H9 (cell line): ENCODE measurements around the gene RFFL. TPM values are rescaled to one million over a fixed set of nuclear protein-coding genes. Genes with fewer than 3 reads are reported as not detected.

Experiments used
- DNase-seq: peaks from one replicate; pipeline ENCODE4 v3.0.0-alpha.2; 2017
- H2AFZ ChIP-seq: one replicate; pipeline ENCODE4 v1.6.1; 2013; ENCODE audit warnings: mild to moderate bottlenecking, low read length, control low read depth, moderate library complexity
- H2AK5ac ChIP-seq: 2 replicates; pipeline ENCODE4 v1.6.1; 2013; ENCODE audit warnings: low read length, control low read depth, mixed read lengths; ENCODE audit not compliant: insufficient read length
- H2BK120ac ChIP-seq: one replicate; pipeline ENCODE4 v1.6.1; 2013; ENCODE audit warnings: low read depth, mild to moderate bottlenecking, low read length, control low read depth, inconsistent platforms; ENCODE audit not compliant: poor library complexity, severe bottlenecking
- H2BK12ac ChIP-seq: 2 replicates; pipeline ENCODE4 v1.6.1; 2013; ENCODE audit warnings: low read length, control low read depth, mixed read lengths, low read depth; ENCODE audit not compliant: insufficient read length
- H2BK15ac ChIP-seq: 2 replicates; pipeline ENCODE4 v1.6.1; 2013; ENCODE audit warnings: low read depth, low read length, control low read depth
- H2BK20ac ChIP-seq: one replicate; pipeline ENCODE4 v1.6.1; 2013; ENCODE audit warnings: low read depth, mild to moderate bottlenecking, low read length, control low read depth, inconsistent platforms; ENCODE audit not compliant: poor library complexity, severe bottlenecking
- H2BK5ac ChIP-seq: 2 replicates; pipeline ENCODE4 v1.6.1; 2013; ENCODE audit warnings: low read length, control low read depth, mixed read lengths; ENCODE audit not compliant: insufficient read length
- H3K14ac ChIP-seq: 2 replicates; pipeline ENCODE4 v1.6.1; 2013; ENCODE audit warnings: low read length, control low read depth; ENCODE audit not compliant: insufficient read depth
- H3K18ac ChIP-seq: 2 replicates; pipeline ENCODE4 v1.6.1; 2013; ENCODE audit warnings: low read depth, mild to moderate bottlenecking, mixed read lengths, low read length, control low read depth; ENCODE audit not compliant: insufficient read length
- H3K23ac ChIP-seq: 2 replicates; pipeline ENCODE4 v1.6.1; 2013; ENCODE audit warnings: low read length, control low read depth, mixed read lengths, low read depth; ENCODE audit not compliant: insufficient read length
- H3K23me2 ChIP-seq: 2 replicates; pipeline ENCODE4 v1.6.1; 2013; ENCODE audit warnings: low read depth, mild to moderate bottlenecking, mixed read lengths, low read length, control low read depth; ENCODE audit not compliant: insufficient read length, poor library complexity, severe bottlenecking
- H3K27ac ChIP-seq: 2 replicates; pipeline ENCODE4 v1.5.1; 2013; ENCODE audit warnings: low read length, control low read depth, mixed read lengths, low read depth; ENCODE audit not compliant: insufficient read length
- H3K27me3 ChIP-seq: 2 replicates; pipeline ENCODE4 v1.6.1; 2013; ENCODE audit warnings: low read length, control low read depth, inconsistent platforms; ENCODE audit not compliant: insufficient read depth
- H3K4ac ChIP-seq: 2 replicates; pipeline ENCODE4 v1.6.1; 2013; ENCODE audit warnings: low read depth, mild to moderate bottlenecking, control low read depth, inconsistent platforms, low read length, moderate library complexity
- H3K4me1 ChIP-seq: 2 replicates; pipeline ENCODE4 v1.6.1; 2013; ENCODE audit warnings: low read length, control low read depth, inconsistent platforms; ENCODE audit not compliant: insufficient read depth
- H3K4me2 ChIP-seq: 2 replicates; pipeline ENCODE4 v1.6.1; 2013; ENCODE audit warnings: low read length, control low read depth, mixed read lengths; ENCODE audit not compliant: insufficient read length, insufficient read depth
- H3K56ac ChIP-seq: 2 replicates; pipeline ENCODE4 v1.6.1; 2013; ENCODE audit warnings: low read depth, mild to moderate bottlenecking, mixed read lengths, low read length, control low read depth; ENCODE audit not compliant: insufficient read length
- H3K79me1 ChIP-seq: 2 replicates; pipeline ENCODE4 v1.6.1; 2013; ENCODE audit warnings: low read depth, mild to moderate bottlenecking, moderate library complexity, low read length, control low read depth, inconsistent platforms; ENCODE audit not compliant: insufficient read depth, poor library complexity, severe bottlenecking
- H3K79me2 ChIP-seq: 2 replicates; pipeline ENCODE4 v1.6.1; 2013; ENCODE audit warnings: low read length, control low read depth, inconsistent platforms; ENCODE audit not compliant: insufficient read depth
- H3K9ac ChIP-seq: 2 replicates; pipeline ENCODE4 v1.6.1; 2013; ENCODE audit warnings: low read length, control low read depth, mixed read lengths; ENCODE audit not compliant: insufficient read length; ENCODE audit errors: extremely low read depth
- H3K9me3 ChIP-seq: one replicate; pipeline ENCODE4 v1.6.1; 2013; ENCODE audit warnings: low read depth, low read length, inconsistent platforms; ENCODE audit not compliant: control insufficient read depth
- H3T11ph ChIP-seq: one replicate; pipeline ENCODE4 v1.6.1; 2013; ENCODE audit warnings: mild to moderate bottlenecking, low read length, control low read depth, inconsistent platforms
- H4K20me1 ChIP-seq: one replicate; pipeline ENCODE4 v1.6.1; 2013; ENCODE audit not compliant: control insufficient read depth, insufficient read length, insufficient read depth
- H4K5ac ChIP-seq: 2 replicates; pipeline ENCODE4 v1.6.1; 2013; ENCODE audit warnings: low read depth, mild to moderate bottlenecking, mixed read lengths, low read length, control low read depth; ENCODE audit not compliant: insufficient read length
- H4K8ac ChIP-seq: replicated peaks from 2 replicates; pipeline ENCODE4 v1.6.1; 2013; ENCODE audit warnings: low read length, control low read depth, mixed read lengths, low read depth; ENCODE audit not compliant: insufficient read length
- H4K91ac ChIP-seq: 2 replicates; pipeline ENCODE4 v1.6.1; 2013; ENCODE audit warnings: low read depth, mild to moderate bottlenecking, moderate library complexity, mixed read lengths, low read length, control low read depth; ENCODE audit not compliant: insufficient read length
- H3K27ac Mint-ChIP-seq, 3 experiments: 2 replicates in 2 of 3; 3 replicates in 1 of 3; pipeline ENCODE4 v1.8.0; 2020 to 2021; ENCODE audit warnings: mixed read lengths in 3 of 3, mild to moderate bottlenecking in 1 of 3, moderate library complexity in 1 of 3
- H3K27me3 Mint-ChIP-seq: 2 replicates; pipeline ENCODE4 v1.8.0; 2021; ENCODE audit warnings: low read depth, mild to moderate bottlenecking, moderate library complexity, mixed read lengths
- H3K36me3 Mint-ChIP-seq, 3 experiments: 2 replicates in 2 of 3; 3 replicates in 1 of 3; pipeline ENCODE4 v1.8.0; 2020 to 2021; ENCODE audit warnings: low read depth in 3 of 3, mixed read lengths in 3 of 3; ENCODE audit not compliant: insufficient read depth in 1 of 3
- H3K4me1 Mint-ChIP-seq, 2 experiments: 2 replicates each; pipeline ENCODE4 v1.8.0; 2020; ENCODE audit warnings: mixed read lengths in 2 of 2
- H3K4me3 Mint-ChIP-seq, 2 experiments: 2 replicates in 1 of 2; 3 replicates in 1 of 2; pipeline ENCODE4 v1.8.0; 2020 to 2021; ENCODE audit warnings: mild to moderate bottlenecking in 2 of 2, mixed read lengths in 2 of 2, moderate library complexity in 1 of 2
- H3K9me3 Mint-ChIP-seq, 2 experiments: 2 replicates in 1 of 2; 3 replicates in 1 of 2; pipeline ENCODE4 v1.8.0; 2020; ENCODE audit warnings: mild to moderate bottlenecking in 2 of 2, mixed read lengths in 2 of 2, moderate library complexity in 1 of 2
- WGBS: extraction: QIAGEN DNeasy Blood & Tissue Kit; methylation state at CpG from one replicate; pipeline ENCODE4 v1.1.7; 2013; ENCODE audit warnings: missing lambda C conversion rate, low lambda C conversion rate, mixed read lengths; ENCODE audit not compliant: insufficient read length; ENCODE audit errors: extremely low coverage; 5-methylcytosine and 5-hydroxymethylcytosine counted together
- total RNA-seq: library from RNA; stranded (reverse); gene quantifications from 2 replicates; pipeline ENCODE4 v1.2.1, GENCODE V29; 2021
- TF ChIP-seq, protein P1 (sequence below): fragments of 200-600 bp; sonication (generic); conservative IDR thresholded peaks from 3 replicates; pipeline ENCODE4 v1.8.0; 2021; ENCODE audit warnings: antibody characterized with exemption, mild to moderate bottlenecking

The RFFL gene
- total RNA-seq, 1 experiment from 2014 or later: 21.1 TPM

DNA sequence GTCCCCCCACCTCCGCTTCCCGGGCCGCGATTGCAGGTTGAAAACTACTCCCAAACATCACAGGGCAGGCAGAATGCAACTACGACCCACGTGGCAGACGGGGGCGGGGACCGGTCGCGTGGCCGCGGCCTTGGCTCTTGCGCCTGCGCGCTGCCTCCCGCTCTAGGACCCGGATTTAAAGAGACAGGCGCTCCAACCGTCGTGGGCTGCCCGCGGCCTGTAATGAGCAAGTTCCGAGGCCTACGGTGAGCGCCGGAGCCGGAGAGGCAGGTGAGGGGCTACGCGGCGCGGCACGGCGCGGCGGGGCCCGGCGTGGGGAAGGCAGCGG lies 83.2 kb downstream of the RFFL start, which contains the start of gene LIG3:
LIG3 (plus strand) TSS at position 160 of the 328 bp plus-strand sequence. CDS start 2,494 bp downstream, outside the sequence.
- Histone ChIP-seq H2BK12ac (no peak within 1 kb of the TSS), H3K56ac (no peak within 1 kb of the TSS), H2AFZ (no peak within 1 kb of the TSS), H4K91ac (no peak within 1 kb of the TSS), H3K4ac (peak within 1 kb of the TSS; percentile 87; the same call in 1 of the 2 replicates), H2BK15ac (no peak within 1 kb of the TSS), H3K23me2 (no peaks in the 10 kb centered on the region), H3K79me1 (peaks cover 18% of the 10 kb centered on the region), H2AK5ac (no peak within 1 kb of the TSS), H2BK120ac (peak within 1 kb of the TSS; percentile 95), H4K20me1 (no peaks in the 10 kb centered on the region), H3K4me1 (no peaks in the 10 kb centered on the region), H3K79me2 (peaks cover 10% of the 10 kb centered on the region), H3K9ac (peak within 1 kb of the TSS; percentile 82), H2BK20ac (no peak within 1 kb of the TSS), H2BK5ac (no peak within 1 kb of the TSS), H3K4me2 (peak within 1 kb of the TSS; percentile 90), H3K27ac (no peak within 1 kb of the TSS), H3K18ac (peak within 1 kb of the TSS; percentile 95), H3K14ac (peak within 1 kb of the TSS; percentile 98), H3T11ph (no peak within 1 kb of the TSS), H3K9me3 (no peaks in the 10 kb centered on the region), H4K5ac (no peak within 1 kb of the TSS), H4K8ac (no peak within 1 kb of the TSS), H3K23ac (no peak within 1 kb of the TSS), H3K27me3 (no peaks in the 10 kb centered on the region)
- TF ChIP-seq, protein P1, sequence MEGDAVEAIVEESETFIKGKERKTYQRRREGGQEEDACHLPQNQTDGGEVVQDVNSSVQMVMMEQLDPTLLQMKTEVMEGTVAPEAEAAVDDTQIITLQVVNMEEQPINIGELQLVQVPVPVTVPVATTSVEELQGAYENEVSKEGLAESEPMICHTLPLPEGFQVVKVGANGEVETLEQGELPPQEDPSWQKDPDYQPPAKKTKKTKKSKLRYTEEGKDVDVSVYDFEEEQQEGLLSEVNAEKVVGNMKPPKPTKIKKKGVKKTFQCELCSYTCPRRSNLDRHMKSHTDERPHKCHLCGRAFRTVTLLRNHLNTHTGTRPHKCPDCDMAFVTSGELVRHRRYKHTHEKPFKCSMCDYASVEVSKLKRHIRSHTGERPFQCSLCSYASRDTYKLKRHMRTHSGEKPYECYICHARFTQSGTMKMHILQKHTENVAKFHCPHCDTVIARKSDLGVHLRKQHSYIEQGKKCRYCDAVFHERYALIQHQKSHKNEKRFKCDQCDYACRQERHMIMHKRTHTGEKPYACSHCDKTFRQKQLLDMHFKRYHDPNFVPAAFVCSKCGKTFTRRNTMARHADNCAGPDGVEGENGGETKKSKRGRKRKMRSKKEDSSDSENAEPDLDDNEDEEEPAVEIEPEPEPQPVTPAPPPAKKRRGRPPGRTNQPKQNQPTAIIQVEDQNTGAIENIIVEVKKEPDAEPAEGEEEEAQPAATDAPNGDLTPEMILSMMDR: no peak
- H3K36me3 Mint-ChIP-seq: peaks cover 11 to 32% (median 25%) of the 10 kb centered on the region in 3 experiments; a peak in 6 of 7 replicates
- H3K4me1 Mint-ChIP-seq: peaks cover 26 to 35% of the 10 kb centered on the region in 2 experiments
- no CpG with 5 or more reads among the region's 39 CpGs for whole genome bisulfite sequencing
- DNase-seq: peak; percentile 99
- H3K4me3 Mint-ChIP-seq: peak within 1 kb of the TSS; percentile 90 to 93
- H3K27me3 Mint-ChIP-seq: no peaks in the 10 kb centered on the region; the same call in none of the 2 replicates
- H3K27ac Mint-ChIP-seq: peak within 1 kb of the TSS; percentile 95 to 99 (median 98)
- no peaks in the 10 kb centered on the region; a peak in 1 of 5 replicates for H3K9me3 Mint-ChIP-seq
